B cell (primary cell): Measurements from ENCODE around the gene LTBP2. TPM values are rescaled to one million over a fixed set of nuclear protein-coding genes. Genes with fewer than 3 reads are reported as not detected.
A peak's percentile ranks its signal among the peaks of the same experiment; 100 is the strongest.

Experiments used
- ATAC-seq: fragments of 200-7000 bp; cut with Tn5 transposase; one replicate; pipeline ENCODE4 v1.10.0; 2021; ENCODE audit warnings: low read depth, mild to moderate bottlenecking, moderate number of reproducible peaks, moderate library complexity
- CTCF ChIA-PET: fragments of 350-600 bp; sonication (Branson Sonifier 250); formaldehyde crosslinking; loops from one replicate; lab custom pipeline; 2021; ENCODE audit warnings: antibody characterized with exemption, inconsistent platforms; lab: Charles Lee
- POLR2A ChIA-PET: fragments of 350-600 bp; sonication (Branson Sonifier 250); formaldehyde crosslinking; loops from one replicate; lab custom pipeline; 2021; ENCODE audit warnings: antibody characterized with exemption; lab: Charles Lee
- DNase-seq: peaks from one replicate; pipeline ENCODE4 v3.0.0; 2013
- H2AFZ ChIP-seq: 2 replicates; pipeline ENCODE4 v1.6.1; 2012; ENCODE audit warnings: mild to moderate bottlenecking, low read depth, low read length; ENCODE audit not compliant: insufficient read depth, poor library complexity, severe bottlenecking
- H3K27ac ChIP-seq, 2 donors: 1 replicate in 1 of 2; 2 replicates in 1 of 2; pipeline ENCODE4 v1.5.1; 2012 to 2013; ENCODE audit warnings: low read length in 2 of 2, mild to moderate bottlenecking in 2 of 2, moderate library complexity in 1 of 2
- H3K27me3 ChIP-seq, 4 experiments: fragments of 200-600 bp in 1 of 4; sonication (generic) in 1 of 4; replicated peaks in 1 of 4; 1 replicate in 2 of 4; 2 replicates in 2 of 4; pipeline versions ENCODE4 v1.6.1 to v1.7.0; 2013 to 2016; ENCODE audit warnings: low read length in 3 of 4, mild to moderate bottlenecking in 2 of 4, mixed read lengths in 1 of 4, moderate library complexity in 1 of 4; ENCODE audit not compliant: insufficient read depth in 4 of 4, control insufficient read depth in 3 of 4; ENCODE audit errors: control extremely low read depth in 1 of 4
- H3K36me3 ChIP-seq, 2 experiments: replicated peaks in 1 of 2; 1 replicate in 1 of 2; 2 replicates in 1 of 2; pipeline versions ENCODE4 v1.6.1 to v1.7.1; 2013; ENCODE audit warnings: low read length in 1 of 2; ENCODE audit not compliant: insufficient read depth in 2 of 2, control insufficient read depth in 1 of 2; ENCODE audit errors: control extremely low read depth in 1 of 2, extremely low read depth in 1 of 2
- H3K4me1 ChIP-seq, 2 donors: fragments of 200-600 bp in 1 of 2; sonication (generic) in 1 of 2; 1 replicate in 1 of 2; 2 replicates in 1 of 2; pipeline versions ENCODE4 v1.5.1 to v1.6.1; 2013 to 2017; ENCODE audit warnings: low read length in 2 of 2; ENCODE audit not compliant: control insufficient read depth in 2 of 2, insufficient read depth in 2 of 2
- H3K4me2 ChIP-seq: replicated peaks from 2 replicates; pipeline ENCODE3; 2012; ENCODE audit warnings: mild to moderate bottlenecking, low read depth, low read length; ENCODE audit not compliant: poor library complexity, severe bottlenecking
- H3K4me3 ChIP-seq, 5 experiments: fragments of 200-600 bp in 1 of 5; sonication (generic) in 1 of 5; 1 replicate in 3 of 5; 2 replicates in 2 of 5; pipeline versions ENCODE4 v1.5.1 to v1.7.0; 2011 to 2016; ENCODE audit warnings: low read length in 4 of 5, mild to moderate bottlenecking in 4 of 5, low read depth in 2 of 5, control low read depth in 1 of 5, moderate library complexity in 1 of 5; ENCODE audit not compliant: insufficient read depth in 1 of 5; ENCODE audit errors: control extremely low read depth in 1 of 5, extremely low read depth in 1 of 5
- H3K79me2 ChIP-seq: fragments of 200-600 bp; sonication (generic); one replicate; pipeline ENCODE4 v1.6.0; 2016; ENCODE audit warnings: low read length; ENCODE audit not compliant: control insufficient read depth, insufficient read depth
- H3K9ac ChIP-seq: fragments of 200-600 bp; sonication (generic); 2 replicates; pipeline ENCODE4 v1.6.1; 2017; ENCODE audit warnings: mild to moderate bottlenecking, low read length, moderate library complexity
- H3K9me3 ChIP-seq, 3 donors: one replicate each; pipeline versions ENCODE4 v1.6.1 to v1.7.1; 2013; ENCODE audit warnings: low read length in 2 of 3; ENCODE audit not compliant: control insufficient read depth in 2 of 3, insufficient read depth in 1 of 3; ENCODE audit errors: control extremely low read depth in 1 of 3
- H4K20me1 ChIP-seq: 2 replicates; pipeline ENCODE4 v1.6.0; 2012; ENCODE audit warnings: mild to moderate bottlenecking, low read length; ENCODE audit not compliant: insufficient read depth, control insufficient read depth, poor library complexity, severe bottlenecking
- H3K27ac Mint-ChIP-seq: one replicate; pipeline ENCODE4 v1.8.0; 2021; ENCODE audit warnings: mixed read lengths
- H3K27me3 Mint-ChIP-seq: one replicate; pipeline ENCODE4 v1.8.0; 2021; ENCODE audit warnings: mixed read lengths
- H3K4me1 Mint-ChIP-seq: one replicate; pipeline ENCODE4 v1.8.0; 2021; ENCODE audit warnings: mixed read lengths
- H3K4me3 Mint-ChIP-seq: one replicate; pipeline ENCODE4 v1.8.0; 2021; ENCODE audit warnings: mixed read lengths
- H3K9me3 Mint-ChIP-seq: one replicate; pipeline ENCODE4 v1.8.0; 2022; ENCODE audit warnings: mixed read lengths; ENCODE audit not compliant: insufficient read depth
- CTCF ChIP-seq: fragments of 200-600 bp; IDR thresholded peaks from one replicate; pipeline ENCODE4 v1.8.0; 2022; ENCODE audit warnings: antibody characterized with exemption, mild to moderate bottlenecking
- EZH2 ChIP-seq: IDR thresholded peaks from 2 replicates; pipeline ENCODE4 v1.6.1; 2012; ENCODE audit warnings: borderline replicate concordance, low read depth, mild to moderate bottlenecking, moderate library complexity, low read length; ENCODE audit not compliant: insufficient read depth, poor library complexity, severe bottlenecking
- WGBS: methylation state at CpG from one replicate; pipeline ENCODE4 v1.1.5; 2013; ENCODE audit warnings: missing lambda C conversion rate; ENCODE audit not compliant: insufficient coverage; 5-methylcytosine and 5-hydroxymethylcytosine counted together
- intact Hi-C: fragments of 100-400 bp; cut with micrococcal nuclease; formaldehyde crosslinking; loops from one replicate; pipeline ENCODE4 v1.10.0; 2022
- polyA plus RNA-seq: library from polyadenylated mRNA; depleted of rRNA; stranded (reverse); fragments of >200 nt; gene quantifications from 2 replicates; pipeline ENCODE4 v1.2.3, GENCODE V29; 2012
- total RNA-seq, 2 donors: library from RNA; stranded (reverse); fragments of 120-200 nt in 1 of 2; gene quantifications; 1 replicate in 1 of 2; 2 replicates in 1 of 2; pipeline versions ENCODE4 v1.2.3 to v1.2.4, GENCODE V29; 2013 to 2022

The LTBP2 gene
- total and polyA plus RNA-seq, 2 donors (not counting 1 experiment from before 2014, with no cell fraction given): 0.12 to 0.22 TPM

GRCh38 chr14:74502236-74503019, 109.6 kb downstream of the LTBP2 start:
- H3K4me1 Mint-ChIP-seq: peaks cover 18% of the 10 kb centered on the region
- H3K4me3 Mint-ChIP-seq: no peak overlapping the region
- no peak overlapping the region for H2AFZ ChIP-seq
- ATAC-seq: no peak
- no peak overlapping the region for H3K4me3 ChIP-seq
- intact Hi-C loops: no loop called here
- no peaks in the 10 kb centered on the region for H3K9me3 Mint-ChIP-seq
- H3K27ac Mint-ChIP-seq: no peak overlapping the region
- peaks cover 12 to 18% of the 10 kb centered on the region in 2 donors for H3K4me1 ChIP-seq
- H3K27me3 ChIP-seq: no peaks in the 10 kb centered on the region
- no peak overlapping the region for H3K27ac ChIP-seq
- no peaks in the 10 kb centered on the region for H3K79me2 ChIP-seq
- WGBS: 95% methylated on average over 13 of the region's 21 CpGs
- TF ChIP-seq EZH2 (no peak), CTCF (peak; percentile 17)
- POLR2A ChIA-PET: interaction anchor here (0.5 kb wide), 1 partner anchor 387 kb away, joined by 5 read pairs; no protein-coding TSS in a partner anchor
- DNase-seq: no peak
- H3K9me3 ChIP-seq: no peaks in the 10 kb centered on the region
- no peaks in the 10 kb centered on the region for H4K20me1 ChIP-seq
- H3K9ac ChIP-seq: no peak overlapping the region
- H3K36me3 ChIP-seq: no peaks in the 10 kb centered on the region
- no peak overlapping the region for H3K4me2 ChIP-seq
- CTCF ChIA-PET: interaction anchor here (1.2 kb wide), 2 partner anchors 9 to 139 kb away, joined by 3 to 4 read pairs; partner anchors contain the start of genes ISCA2 and NPC2
- H3K27me3 Mint-ChIP-seq: no peaks in the 10 kb centered on the region

- H3K4me2 ChIP-seq: no peak overlapping the region
- H3K79me2 ChIP-seq: no peaks in the 10 kb centered on the region
- H2AFZ ChIP-seq: no peak overlapping the region
- DNase-seq (no peak), ATAC-seq (no peak)
- CTCF ChIA-PET: interaction anchor here (1.2 kb wide), 2 partner anchors 9 to 138 kb away, joined by 3 to 4 read pairs; partner anchors contain the start of genes ISCA2 and NPC2
- Mint-ChIP-seq H3K4me1 (peaks cover 11% of the 10 kb centered on the region), H3K27me3 (no peaks in the 10 kb centered on the region), H3K27ac (no peak overlapping the region), H3K4me3 (no peak overlapping the region), H3K9me3 (no peaks in the 10 kb centered on the region)
- no peak overlapping the region for H3K9ac ChIP-seq
- H3K36me3 ChIP-seq: no peaks in the 10 kb centered on the region
- peaks cover 10 to 12% of the 10 kb centered on the region in 2 donors for H3K4me1 ChIP-seq
- TF ChIP-seq CTCF (no peak), EZH2 (no peak)
- H4K20me1 ChIP-seq: no peaks in the 10 kb centered on the region
- intact Hi-C loops: no loop called here
- H3K27ac ChIP-seq: no peak overlapping the region
- H3K9me3 ChIP-seq: no peaks in the 10 kb centered on the region
- POLR2A ChIA-PET: no interaction called here
- no peak overlapping the region for H3K4me3 ChIP-seq
- 95% methylated on average over 2 of the region's 5 CpGs for WGBS
- H3K27me3 ChIP-seq: no peaks in the 10 kb centered on the region
These were observed 110.3 kb downstream of the LTBP2 start for GRCh38 chr14:74501691-74502090.
